Measurements from ENCODE around the gene PNPLA1. TPM values are rescaled to one million over a fixed set of nuclear protein-coding genes. Genes with fewer than 3 reads are reported as not detected.

The PNPLA1 gene
- total and polyA plus RNA-seq, 10 of the 15 experiments (the other 5 are each of a cell fraction or from before 2014, with no cell fraction given) = 0.04 TPM; not detected in 9

DNA sequence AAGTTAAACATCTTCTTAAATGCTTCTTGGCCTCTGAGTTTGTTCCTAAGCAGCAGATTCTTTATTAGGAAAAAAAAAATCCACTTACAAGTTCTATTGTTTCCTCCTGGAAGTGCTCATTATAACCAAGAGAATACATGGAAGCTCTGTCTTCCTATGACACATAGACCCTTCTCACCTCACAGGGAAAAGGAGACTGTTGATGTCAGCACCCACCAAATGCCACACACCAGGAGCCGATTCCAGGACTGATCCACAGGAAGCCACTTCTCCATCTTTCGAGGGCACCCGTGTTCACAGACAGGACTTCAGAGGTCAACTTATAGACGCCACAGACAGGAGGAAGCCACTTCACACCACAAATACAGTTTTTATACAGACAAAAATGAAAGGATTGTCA, 80.2 kb downstream of the PNPLA1 start:
- H3K4me2 ChIP-seq (ENCODE audit: control insufficient read depth, insufficient read depth) = no peak overlapping the region
- H3K9ac ChIP-seq (ENCODE audit: control insufficient read depth, insufficient read depth, low read length) = no peak overlapping the region

More for the DNA sequence above, 80.2 kb downstream of the PNPLA1 start:
- FAIRE-seq (no peak), ATAC-seq (no peak), DNase-seq (ENCODE audit: low read depth, low spot score) (no peak)
- H2AFZ ChIP-seq (ENCODE audit: control insufficient read depth, low read depth, low read length) = no peak overlapping the region
- no peaks in the 10 kb centered on the region for H3K79me2 ChIP-seq (ENCODE audit: control insufficient read depth, insufficient read depth, low read length)
- in situ Hi-C loops (cut with MboI) (no loop called here), intact Hi-C loops (cut with micrococcal nuclease; ENCODE audit: unreplicated experiment) (no loop called here)
- 38% methylated on average over 4 of the region's 4 CpGs for WGBS (ENCODE audit: insufficient coverage, insufficient replicate concordance, low lambda C conversion rate, missing lambda C conversion rate)
- H3K27me3 ChIP-seq (replicated peaks in 1 of 2; ENCODE audit: control insufficient read depth in 2 of 2, insufficient read depth in 2 of 2, low read length in 1 of 2) = no peaks in the 10 kb centered on the region
- ChIA-PET CTCF (interaction anchor here (1.8 to 19.9 kb wide), 3 partner anchors 7 to 255 kb away, joined by 3 to 483 read pairs (median 483); partner anchors contain the start of gene BNIP5), SMC1A (ENCODE audit: uncharacterized antibody, unreplicated experiment) (interaction anchor here (1.7 to 19.6 kb wide), 3 partner anchors 8 to 10 kb away, joined by 6 to 386 read pairs (median 33); partner anchors contain the start of gene BNIP5), RAD21 (ENCODE audit: unreplicated experiment) (interaction anchor here (1.0 to 3.0 kb wide), 2 partner anchors 8 to 48 kb away, joined by 3 to 19 read pairs; no protein-coding TSS in a partner anchor), POLR2A (interaction anchor here (1.3 kb wide), 1 partner anchor 9 kb away, joined by 4 read pairs; no protein-coding TSS in a partner anchor)
- no peaks in the 10 kb centered on the region for H4K20me1 ChIP-seq (ENCODE audit: control insufficient read depth, insufficient read depth)
- TF ChIP-seq, protein P1, sequence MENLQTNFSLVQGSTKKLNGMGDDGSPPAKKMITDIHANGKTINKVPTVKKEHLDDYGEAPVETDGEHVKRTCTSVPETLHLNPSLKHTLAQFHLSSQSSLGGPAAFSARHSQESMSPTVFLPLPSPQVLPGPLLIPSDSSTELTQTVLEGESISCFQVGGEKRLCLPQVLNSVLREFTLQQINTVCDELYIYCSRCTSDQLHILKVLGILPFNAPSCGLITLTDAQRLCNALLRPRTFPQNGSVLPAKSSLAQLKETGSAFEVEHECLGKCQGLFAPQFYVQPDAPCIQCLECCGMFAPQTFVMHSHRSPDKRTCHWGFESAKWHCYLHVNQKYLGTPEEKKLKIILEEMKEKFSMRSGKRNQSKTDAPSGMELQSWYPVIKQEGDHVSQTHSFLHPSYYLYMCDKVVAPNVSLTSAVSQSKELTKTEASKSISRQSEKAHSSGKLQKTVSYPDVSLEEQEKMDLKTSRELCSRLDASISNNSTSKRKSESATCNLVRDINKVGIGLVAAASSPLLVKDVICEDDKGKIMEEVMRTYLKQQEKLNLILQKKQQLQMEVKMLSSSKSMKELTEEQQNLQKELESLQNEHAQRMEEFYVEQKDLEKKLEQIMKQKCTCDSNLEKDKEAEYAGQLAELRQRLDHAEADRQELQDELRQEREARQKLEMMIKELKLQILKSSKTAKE (IDR thresholded peaks at IDR 0.05; ENCODE audit: low read depth, poor library complexity, severe bottlenecking) = no peak
- TF ChIP-seq BHLHE40 (IDR thresholded peaks at IDR 0.05; ENCODE audit: borderline replicate concordance in 1 of 2, low read depth in 2 of 2, low read length in 1 of 2) (no peak), GABPA (IDR thresholded peaks at IDR 0.05; ENCODE audit: low read depth) (no peak)
- no TSS peak for BruUV-seq (replicated peaks)
- H3K4me3 ChIP-seq = no peak overlapping the region
- H3K4me1 ChIP-seq (ENCODE audit: control insufficient read depth, insufficient read depth, low read length) = no peaks in the 10 kb centered on the region
- no peak overlapping the region for H3K27ac ChIP-seq (ENCODE audit: control insufficient read depth, insufficient read depth)
- no peaks in the 10 kb centered on the region for H3K36me3 ChIP-seq (ENCODE audit: control insufficient read depth in 2 of 2, insufficient read depth in 2 of 2, low read length in 1 of 2)
- H3K9me3 ChIP-seq (replicated peaks; ENCODE audit: control insufficient read depth, insufficient read depth, low read length) = no peaks in the 10 kb centered on the region
